ENCODE results near the gene KAT6B.
"Not testable (repeated sequence)": the region's sequence is repeated elsewhere in the genome, so short reads cannot be mapped to it uniquely, and the experiment has no call there.

Gene KAT6B

GRCh38 chr10:74863551-74863950, 37.2 kb downstream of the KAT6B start:
- DNase-seq: no peak

GRCh38 chr10:74867351-74867750, 41.0 kb downstream of the KAT6B start:
- DNase-seq: no peak

- DNase-seq: no peak
Measured at GRCh38 chr10:74868392-74868977, 42.1 kb downstream of the KAT6B start.

GRCh38 chr10:74869635-74870034, 43.2 kb downstream of the KAT6B start:
- DNase-seq: no peak

GRCh38 chr10:74870191-74870590, 43.8 kb downstream of the KAT6B start:
- DNase-seq: no peak

GRCh38 chr10:74871595-74872382, 45.4 kb downstream of the KAT6B start:
- DNase-seq: no peak

- no peak for DNase-seq
Measured at GRCh38 chr10:74873803-74874454, 47.5 kb downstream of the KAT6B start.

- no peak for DNase-seq
Measured at GRCh38 chr10:74874649-74875048, 48.2 kb downstream of the KAT6B start.

- DNase-seq: no peak
Measured at GRCh38 chr10:74875068-74875467, 48.7 kb downstream of the KAT6B start.

- DNase-seq: no peak
Measured at GRCh38 chr10:74875966-74876365, 49.6 kb downstream of the KAT6B start.

- not testable (repeated sequence) for DNase-seq
Measured at GRCh38 chr10:74877054-74877453, 50.7 kb downstream of the KAT6B start.

GRCh38 chr10:74877898-74878297, 51.5 kb downstream of the KAT6B start:
- DNase-seq: no peak

- DNase-seq: no peak
Measured at GRCh38 chr10:74880041-74880440, 53.6 kb downstream of the KAT6B start.

GRCh38 chr10:74881253-74881884, 55.0 kb downstream of the KAT6B start:
- no peak for DNase-seq

GRCh38 chr10:74882427-74882826, 56.0 kb downstream of the KAT6B start:
- no peak for DNase-seq

GRCh38 chr10:74882831-74883230, 56.4 kb downstream of the KAT6B start:
- no peak for DNase-seq

GRCh38 chr10:74883428-74883827, 57.0 kb downstream of the KAT6B start:
- no peak for DNase-seq

GRCh38 chr10:74887614-74888284, 61.3 kb downstream of the KAT6B start:
- no peak for DNase-seq

- DNase-seq: no peak
Measured at GRCh38 chr10:74888962-74889661, 62.7 kb downstream of the KAT6B start.

- no peak for DNase-seq
Measured at GRCh38 chr10:74889662-74889998, 63.2 kb downstream of the KAT6B start.

GRCh38 chr10:74890460-74890859, 64.1 kb downstream of the KAT6B start:
- DNase-seq: no peak

GRCh38 chr10:74891053-74891452, 64.7 kb downstream of the KAT6B start:
- no peak for DNase-seq

- no peak for DNase-seq
Measured at GRCh38 chr10:74892839-74893238, 66.4 kb downstream of the KAT6B start.
